GM23338 (cell line): ENCODE results near the gene C19orf25. TPM values are rescaled to one million over a fixed set of nuclear protein-coding genes. Genes with fewer than 3 reads are reported as not detected.
A peak's percentile ranks its signal among the peaks of the same experiment; 100 is the strongest.

ENCODE experiments used
- ATAC-seq: fragments of 200-7000 bp; cut with Tn5 transposase; 3 replicates; pipeline ENCODE4 v1.9.1; 2020
- DNase-seq: peaks from one replicate; pipeline ENCODE4 v3.0.0-alpha.2; 2015; ENCODE audit warnings: low spot score
- H2AFZ ChIP-seq: fragments of 200-600 bp; sonication (generic); 2 replicates; pipeline ENCODE4 v1.8.0; 2016; ENCODE audit warnings: antibody characterized with exemption, mild to moderate bottlenecking, moderate library complexity
- H3F3A ChIP-seq: fragments of 200-600 bp; sonication (generic); replicated peaks from 2 replicates; pipeline ENCODE4 v1.8.0; 2017; ENCODE audit warnings: antibody characterized with exemption, mixed run types, low read depth
- H3K27ac ChIP-seq: fragments of 200-600 bp; sonication (generic); 2 replicates; pipeline ENCODE4 v1.6.1; 2016; ENCODE audit warnings: low read depth
- H3K27me3 ChIP-seq: fragments of 200-600 bp; sonication (generic); 2 replicates; pipeline ENCODE4 v1.8.0; 2016; ENCODE audit warnings: mild to moderate bottlenecking, mixed run types, moderate library complexity; ENCODE audit not compliant: insufficient read depth
- H3K36me3 ChIP-seq: fragments of 200-600 bp; sonication (generic); 2 replicates; pipeline ENCODE4 v1.8.0; 2016; ENCODE audit warnings: mild to moderate bottlenecking; ENCODE audit not compliant: insufficient read depth
- H3K4me1 ChIP-seq: fragments of 200-600 bp; sonication (generic); 2 replicates; pipeline ENCODE4 v1.8.0; 2016; ENCODE audit warnings: mild to moderate bottlenecking, moderate library complexity; ENCODE audit not compliant: insufficient read depth
- H3K4me2 ChIP-seq: fragments of 200-600 bp; sonication (generic); 2 replicates; pipeline ENCODE4 v1.7.1; 2017; ENCODE audit warnings: mixed run types
- H3K4me3 ChIP-seq: fragments of 200-600 bp; sonication (generic); 2 replicates; pipeline ENCODE4 v1.6.1; 2016; ENCODE audit warnings: mixed run types
- H3K79me2 ChIP-seq: fragments of 200-600 bp; sonication (generic); replicated peaks from 2 replicates; pipeline ENCODE4 v1.8.0; 2017; ENCODE audit warnings: mild to moderate bottlenecking; ENCODE audit not compliant: insufficient read depth
- H3K9me2 ChIP-seq: fragments of 200-600 bp; sonication (generic); 2 replicates; pipeline ENCODE4 v1.8.0; 2017; ENCODE audit not compliant: insufficient read depth
- H4K20me1 ChIP-seq: fragments of 200-600 bp; sonication (generic); replicated peaks from 2 replicates; pipeline ENCODE4 v1.8.0; 2017; ENCODE audit warnings: mild to moderate bottlenecking; ENCODE audit not compliant: insufficient read depth
- H3K27ac Mint-ChIP-seq: 2 replicates; pipeline ENCODE4 v1.8.0; 2020; ENCODE audit warnings: inconsistent platforms, mild to moderate bottlenecking, moderate library complexity, mixed read lengths
- H3K27me3 Mint-ChIP-seq: 3 replicates; pipeline ENCODE4 v1.8.0; 2022; ENCODE audit warnings: low read depth, mild to moderate bottlenecking, moderate library complexity, mixed read lengths, inconsistent platforms; ENCODE audit not compliant: insufficient read depth, poor library complexity
- H3K36me3 Mint-ChIP-seq: 3 replicates; pipeline ENCODE4 v1.8.0; 2021; ENCODE audit warnings: low read depth, mild to moderate bottlenecking, inconsistent platforms, moderate library complexity, mixed read lengths
- H3K4me1 Mint-ChIP-seq: 3 replicates; pipeline ENCODE4 v1.8.0; 2020; ENCODE audit warnings: mild to moderate bottlenecking, inconsistent platforms, mixed read lengths
- H3K4me3 Mint-ChIP-seq: 3 replicates; pipeline ENCODE4 v1.8.0; 2021; ENCODE audit warnings: moderate library complexity, mild to moderate bottlenecking, inconsistent platforms, mixed read lengths
- H3K9me3 Mint-ChIP-seq: 3 replicates; pipeline ENCODE4 v1.8.0; 2020; ENCODE audit warnings: moderate library complexity, mild to moderate bottlenecking, inconsistent platforms, mixed read lengths
- CREB1 ChIP-seq: fragments of 250-450 bp; sonication (Bioruptor Pico); IDR thresholded peaks from 2 replicates; pipeline ENCODE4 v1.5.0; 2020; ENCODE audit warnings: low read depth, mild to moderate bottlenecking, moderate library complexity
- CTCF ChIP-seq, 2 experiments: fragments of 200-600 bp in 1 of 2; sonication (generic) in 1 of 2; conservative IDR thresholded peaks; 2 replicates each; pipeline versions ENCODE4 v1.5.1 to v1.6.1; 2016 to 2017; ENCODE audit warnings: antibody characterized with exemption in 2 of 2, low read depth in 2 of 2, mild to moderate bottlenecking in 2 of 2, moderate library complexity in 1 of 2
- ETS1 ChIP-seq: IDR thresholded peaks from 2 replicates; pipeline ENCODE4 v1.6.1; 2016; ENCODE audit warnings: antibody characterized with exemption
- EZH2 ChIP-seq: fragments of 200-600 bp; sonication (generic); IDR thresholded peaks from one replicate; pipeline ENCODE4 v1.8.0; 2017; ENCODE audit warnings: antibody characterized with exemption, mild to moderate bottlenecking, low read depth; ENCODE audit not compliant: unreplicated experiment
- EZH2phosphoT487 ChIP-seq: fragments of 200-600 bp; sonication (generic); IDR thresholded peaks from one replicate; pipeline ENCODE4 v1.8.1; 2018; ENCODE audit warnings: antibody characterized with exemption; ENCODE audit not compliant: unreplicated experiment
- JUNB ChIP-seq: IDR thresholded peaks from one replicate; pipeline ENCODE4 v1.6.1; 2016; ENCODE audit warnings: antibody characterized with exemption; ENCODE audit not compliant: unreplicated experiment
- NANOG ChIP-seq: IDR thresholded peaks from 2 replicates; pipeline ENCODE4 v1.6.1; 2016; ENCODE audit warnings: antibody characterized with exemption, borderline replicate concordance
- POLR2AphosphoS5 ChIP-seq: IDR thresholded peaks from 2 replicates; pipeline ENCODE4 v1.6.1; 2016; ENCODE audit warnings: antibody characterized with exemption, low read depth
- REST ChIP-seq: IDR thresholded peaks from one replicate; pipeline ENCODE4 v1.6.1; 2018; ENCODE audit warnings: antibody characterized with exemption; ENCODE audit not compliant: unreplicated experiment
- STAT1 ChIP-seq: IDR thresholded peaks from one replicate; pipeline ENCODE4 v1.6.1; 2016; ENCODE audit warnings: antibody characterized with exemption; ENCODE audit not compliant: unreplicated experiment
- polyA plus RNA-seq: library from polyadenylated mRNA; unstranded; fragments of >200 nt; fragmentation: Nextera tagmentation; extraction: Ambion mirVana; gene quantifications from 2 replicates; pipeline ENCODE4 v1.2.1, GENCODE V29; 2016
- total RNA-seq: library from RNA; depleted of rRNA; stranded (reverse); fragments of >200 nt; shearing (Covaris generic); gene quantifications from 2 replicates; pipeline ENCODE4 v1.2.3, GENCODE V29; 2014

C19orf25 gene
- total and polyA plus RNA-seq, 2 experiments from 2014 or later = 43.5 to 61.1 TPM

- Histone ChIP-seq H3K27ac (no peak within 1 kb of the TSS), H3K9me2 (no peaks in the 10 kb centered on the region), H3K4me1 (no peaks in the 10 kb centered on the region), H3K4me2 (peak within 1 kb of the TSS; percentile 69; the same call in 1 of the 2 replicates), H3F3A (peaks cover 9% of the 10 kb centered on the region; the same call in 1 of the 2 replicates), H3K79me2 (no peaks in the 10 kb centered on the region), H2AFZ (no peak within 1 kb of the TSS), H3K4me3 (peak within 1 kb of the TSS; percentile 53), H4K20me1 (no peaks in the 10 kb centered on the region), H3K27me3 (peaks cover 8% of the 10 kb centered on the region; the same call in 1 of the 2 replicates), H3K36me3 (no peaks in the 10 kb centered on the region)
- TF ChIP-seq STAT1 = no peak
- peak in 1 of 2 experiments; percentile 40; a peak in 2 of 4 replicates for TF ChIP-seq CTCF (conservative IDR thresholded peaks at IDR 0.05; ENCODE audit: low read depth in 2 of 2)
- H3K36me3 Mint-ChIP-seq = no peaks in the 10 kb centered on the region
- H3K4me3 Mint-ChIP-seq = peak within 1 kb of the TSS; percentile 53
- no peak within 1 kb of the TSS for H3K27ac Mint-ChIP-seq
- no peaks in the 10 kb centered on the region; the same call in 2 of the 3 replicates for H3K4me1 Mint-ChIP-seq
- DNase-seq (peak; percentile 69), ATAC-seq (peak; percentile 44)
- H3K9me3 Mint-ChIP-seq = peaks cover 2% of the 10 kb centered on the region; the same call in 2 of the 3 replicates
- H3K27me3 Mint-ChIP-seq = peaks cover 21% of the 10 kb centered on the region
Observed at GRCh38 chr19:1512671-1513498, 33.9 kb upstream of the C19orf25 start, which contains the start of gene ADAMTSL5. ADAMTSL5 (minus strand) TSS chr19:1513019; CDS start chr19:1510943, 2,076 bp downstream.

- H3K4me2 ChIP-seq = no peak overlapping the region
- no peaks in the 10 kb centered on the region for H4K20me1 ChIP-seq
- no peaks in the 10 kb centered on the region for H3K36me3 ChIP-seq
- no peak overlapping the region for H3K4me3 Mint-ChIP-seq
- H3K27ac Mint-ChIP-seq = no peak overlapping the region
- ATAC-seq (no peak), DNase-seq (no peak)
- peaks cover 28% of the 10 kb centered on the region for H3K27me3 Mint-ChIP-seq
- no peak overlapping the region for H2AFZ ChIP-seq
- H3K79me2 ChIP-seq = no peaks in the 10 kb centered on the region
- no peak overlapping the region for H3K27ac ChIP-seq
- H3K27me3 ChIP-seq = peaks cover 8% of the 10 kb centered on the region; the same call in 1 of the 2 replicates
- H3K4me1 ChIP-seq = no peaks in the 10 kb centered on the region
- no peaks in the 10 kb centered on the region for H3K36me3 Mint-ChIP-seq
- H3K4me3 ChIP-seq = no peak overlapping the region
- H3K4me1 Mint-ChIP-seq = no peaks in the 10 kb centered on the region; the same call in 2 of the 3 replicates
- H3F3A ChIP-seq = peaks cover 9% of the 10 kb centered on the region; the same call in 1 of the 2 replicates
- H3K9me3 Mint-ChIP-seq = peaks cover 5% of the 10 kb centered on the region; the same call in 2 of the 3 replicates
- TF ChIP-seq EZH2 (no peak), NANOG (no peak), ETS1 (no peak), JUNB (no peak), POLR2AphosphoS5 (no peak), CREB1 (CRISPR knock-in tag) (no peak), EZH2phosphoT487 (no peak), REST (no peak)
- H3K9me2 ChIP-seq = no peaks in the 10 kb centered on the region
Observed at GRCh38 chr19:1511318-1512317, 32.6 kb upstream of the C19orf25 start.
